H9 (cell line): ENCODE measurements around the gene DUSP2. TPM values are rescaled to one million over a fixed set of nuclear protein-coding genes. Genes with fewer than 3 reads are reported as not detected.

ENCODE experiments used
- DNase-seq: peaks from one replicate; pipeline ENCODE4 v3.0.0-alpha.2; 2017
- H2AFZ ChIP-seq: one replicate; pipeline ENCODE4 v1.6.1; 2013; ENCODE audit warnings: mild to moderate bottlenecking, low read length, control low read depth, moderate library complexity
- H2AK5ac ChIP-seq: 2 replicates; pipeline ENCODE4 v1.6.1; 2013; ENCODE audit warnings: low read length, control low read depth, mixed read lengths; ENCODE audit not compliant: insufficient read length
- H2BK120ac ChIP-seq: one replicate; pipeline ENCODE4 v1.6.1; 2013; ENCODE audit warnings: low read depth, mild to moderate bottlenecking, low read length, control low read depth, inconsistent platforms; ENCODE audit not compliant: poor library complexity, severe bottlenecking
- H2BK12ac ChIP-seq: 2 replicates; pipeline ENCODE4 v1.6.1; 2013; ENCODE audit warnings: low read length, control low read depth, mixed read lengths, low read depth; ENCODE audit not compliant: insufficient read length
- H2BK15ac ChIP-seq: 2 replicates; pipeline ENCODE4 v1.6.1; 2013; ENCODE audit warnings: low read depth, low read length, control low read depth
- H2BK20ac ChIP-seq: one replicate; pipeline ENCODE4 v1.6.1; 2013; ENCODE audit warnings: low read depth, mild to moderate bottlenecking, low read length, control low read depth, inconsistent platforms; ENCODE audit not compliant: poor library complexity, severe bottlenecking
- H2BK5ac ChIP-seq: 2 replicates; pipeline ENCODE4 v1.6.1; 2013; ENCODE audit warnings: low read length, control low read depth, mixed read lengths; ENCODE audit not compliant: insufficient read length
- H3K14ac ChIP-seq: 2 replicates; pipeline ENCODE4 v1.6.1; 2013; ENCODE audit warnings: low read length, control low read depth; ENCODE audit not compliant: insufficient read depth
- H3K18ac ChIP-seq: 2 replicates; pipeline ENCODE4 v1.6.1; 2013; ENCODE audit warnings: low read depth, mild to moderate bottlenecking, mixed read lengths, low read length, control low read depth; ENCODE audit not compliant: insufficient read length
- H3K23ac ChIP-seq: 2 replicates; pipeline ENCODE4 v1.6.1; 2013; ENCODE audit warnings: low read length, control low read depth, mixed read lengths, low read depth; ENCODE audit not compliant: insufficient read length
- H3K23me2 ChIP-seq: 2 replicates; pipeline ENCODE4 v1.6.1; 2013; ENCODE audit warnings: low read depth, mild to moderate bottlenecking, mixed read lengths, low read length, control low read depth; ENCODE audit not compliant: insufficient read length, poor library complexity, severe bottlenecking
- H3K27ac ChIP-seq: 2 replicates; pipeline ENCODE4 v1.5.1; 2013; ENCODE audit warnings: low read length, control low read depth, mixed read lengths, low read depth; ENCODE audit not compliant: insufficient read length
- H3K27me3 ChIP-seq: 2 replicates; pipeline ENCODE4 v1.6.1; 2013; ENCODE audit warnings: low read length, control low read depth, inconsistent platforms; ENCODE audit not compliant: insufficient read depth
- H3K4ac ChIP-seq: 2 replicates; pipeline ENCODE4 v1.6.1; 2013; ENCODE audit warnings: low read depth, mild to moderate bottlenecking, control low read depth, inconsistent platforms, low read length, moderate library complexity
- H3K4me1 ChIP-seq: 2 replicates; pipeline ENCODE4 v1.6.1; 2013; ENCODE audit warnings: low read length, control low read depth, inconsistent platforms; ENCODE audit not compliant: insufficient read depth
- H3K4me2 ChIP-seq: 2 replicates; pipeline ENCODE4 v1.6.1; 2013; ENCODE audit warnings: low read length, control low read depth, mixed read lengths; ENCODE audit not compliant: insufficient read length, insufficient read depth
- H3K56ac ChIP-seq: 2 replicates; pipeline ENCODE4 v1.6.1; 2013; ENCODE audit warnings: low read depth, mild to moderate bottlenecking, mixed read lengths, low read length, control low read depth; ENCODE audit not compliant: insufficient read length
- H3K79me1 ChIP-seq: 2 replicates; pipeline ENCODE4 v1.6.1; 2013; ENCODE audit warnings: low read depth, mild to moderate bottlenecking, moderate library complexity, low read length, control low read depth, inconsistent platforms; ENCODE audit not compliant: insufficient read depth, poor library complexity, severe bottlenecking
- H3K79me2 ChIP-seq: 2 replicates; pipeline ENCODE4 v1.6.1; 2013; ENCODE audit warnings: low read length, control low read depth, inconsistent platforms; ENCODE audit not compliant: insufficient read depth
- H3K9ac ChIP-seq: 2 replicates; pipeline ENCODE4 v1.6.1; 2013; ENCODE audit warnings: low read length, control low read depth, mixed read lengths; ENCODE audit not compliant: insufficient read length; ENCODE audit errors: extremely low read depth
- H3K9me3 ChIP-seq: one replicate; pipeline ENCODE4 v1.6.1; 2013; ENCODE audit warnings: low read depth, low read length, inconsistent platforms; ENCODE audit not compliant: control insufficient read depth
- H3T11ph ChIP-seq: one replicate; pipeline ENCODE4 v1.6.1; 2013; ENCODE audit warnings: mild to moderate bottlenecking, low read length, control low read depth, inconsistent platforms
- H4K20me1 ChIP-seq: one replicate; pipeline ENCODE4 v1.6.1; 2013; ENCODE audit not compliant: control insufficient read depth, insufficient read length, insufficient read depth
- H4K5ac ChIP-seq: 2 replicates; pipeline ENCODE4 v1.6.1; 2013; ENCODE audit warnings: low read depth, mild to moderate bottlenecking, mixed read lengths, low read length, control low read depth; ENCODE audit not compliant: insufficient read length
- H4K8ac ChIP-seq: replicated peaks from 2 replicates; pipeline ENCODE4 v1.6.1; 2013; ENCODE audit warnings: low read length, control low read depth, mixed read lengths, low read depth; ENCODE audit not compliant: insufficient read length
- H4K91ac ChIP-seq: 2 replicates; pipeline ENCODE4 v1.6.1; 2013; ENCODE audit warnings: low read depth, mild to moderate bottlenecking, moderate library complexity, mixed read lengths, low read length, control low read depth; ENCODE audit not compliant: insufficient read length
- H3K27ac Mint-ChIP-seq, 3 experiments: 2 replicates in 2 of 3; 3 replicates in 1 of 3; pipeline ENCODE4 v1.8.0; 2020 to 2021; ENCODE audit warnings: mixed read lengths in 3 of 3, mild to moderate bottlenecking in 1 of 3, moderate library complexity in 1 of 3
- H3K27me3 Mint-ChIP-seq: 2 replicates; pipeline ENCODE4 v1.8.0; 2021; ENCODE audit warnings: low read depth, mild to moderate bottlenecking, moderate library complexity, mixed read lengths
- H3K36me3 Mint-ChIP-seq, 3 experiments: 2 replicates in 2 of 3; 3 replicates in 1 of 3; pipeline ENCODE4 v1.8.0; 2020 to 2021; ENCODE audit warnings: low read depth in 3 of 3, mixed read lengths in 3 of 3; ENCODE audit not compliant: insufficient read depth in 1 of 3
- H3K4me1 Mint-ChIP-seq, 2 experiments: 2 replicates each; pipeline ENCODE4 v1.8.0; 2020; ENCODE audit warnings: mixed read lengths in 2 of 2
- H3K4me3 Mint-ChIP-seq, 2 experiments: 2 replicates in 1 of 2; 3 replicates in 1 of 2; pipeline ENCODE4 v1.8.0; 2020 to 2021; ENCODE audit warnings: mild to moderate bottlenecking in 2 of 2, mixed read lengths in 2 of 2, moderate library complexity in 1 of 2
- H3K9me3 Mint-ChIP-seq, 2 experiments: 2 replicates in 1 of 2; 3 replicates in 1 of 2; pipeline ENCODE4 v1.8.0; 2020; ENCODE audit warnings: mild to moderate bottlenecking in 2 of 2, mixed read lengths in 2 of 2, moderate library complexity in 1 of 2
- CTCF ChIP-seq: fragments of 200-600 bp; sonication (generic); conservative IDR thresholded peaks from 3 replicates; pipeline ENCODE4 v1.8.0; 2021; ENCODE audit warnings: antibody characterized with exemption, mild to moderate bottlenecking
- WGBS: extraction: QIAGEN DNeasy Blood & Tissue Kit; methylation state at CpG from one replicate; pipeline ENCODE4 v1.1.7; 2013; ENCODE audit warnings: missing lambda C conversion rate, low lambda C conversion rate, mixed read lengths; ENCODE audit not compliant: insufficient read length; ENCODE audit errors: extremely low coverage; 5-methylcytosine and 5-hydroxymethylcytosine counted together
- total RNA-seq: library from RNA; stranded (reverse); gene quantifications from 2 replicates; pipeline ENCODE4 v1.2.1, GENCODE V29; 2021

DUSP2 gene
- total RNA-seq, 1 experiment from 2014 or later: 14.9 TPM

- Histone ChIP-seq H3K27ac (no peak overlapping the region), H3K23ac (no peak overlapping the region), H3K4me2 (no peak overlapping the region), H3K4ac (no peak overlapping the region), H4K91ac (no peak overlapping the region), H4K5ac (no peak overlapping the region), H2BK15ac (no peak overlapping the region), H2AK5ac (no peak overlapping the region), H2BK20ac (no peak overlapping the region), H3K79me1 (no peaks in the 10 kb centered on the region), H2AFZ (no peak overlapping the region), H3K18ac (no peak overlapping the region), H3K56ac (no peak overlapping the region), H3K79me2 (no peaks in the 10 kb centered on the region), H2BK12ac (no peak overlapping the region), H3K14ac (no peak overlapping the region), H3K9me3 (no peaks in the 10 kb centered on the region), H2BK5ac (no peak overlapping the region), H3K27me3 (no peaks in the 10 kb centered on the region), H4K8ac (no peak overlapping the region), H4K20me1 (no peaks in the 10 kb centered on the region), H2BK120ac (no peak overlapping the region), H3T11ph (no peak overlapping the region), H3K4me1 (peaks cover 6% of the 10 kb centered on the region; the same call in 1 of the 2 replicates), H3K23me2 (no peaks in the 10 kb centered on the region), H3K9ac (no peak overlapping the region)
- peaks cover 9 to 11% of the 10 kb centered on the region in 2 experiments for H3K9me3 Mint-ChIP-seq
- H3K36me3 Mint-ChIP-seq: peaks cover 5 to 8% (median 7%) of the 10 kb centered on the region in 3 experiments; a peak in 5 of 7 replicates
- no peak overlapping the region; a peak in 1 of 7 replicates for H3K27ac Mint-ChIP-seq
- DNase-seq: no peak
- H3K4me3 Mint-ChIP-seq: no peak overlapping the region; a peak in 1 of 5 replicates
- H3K27me3 Mint-ChIP-seq: peaks cover 6% of the 10 kb centered on the region
- H3K4me1 Mint-ChIP-seq: peaks cover 26 to 42% of the 10 kb centered on the region in 2 experiments
- no peak for TF ChIP-seq CTCF
- no CpG with 5 or more reads among the region's 3 CpGs for WGBS
Measured at GRCh38 chr2:96105152-96105915, 39.9 kb downstream of the DUSP2 start.
